ENCODE data around the gene CPEB3.

DNA sequence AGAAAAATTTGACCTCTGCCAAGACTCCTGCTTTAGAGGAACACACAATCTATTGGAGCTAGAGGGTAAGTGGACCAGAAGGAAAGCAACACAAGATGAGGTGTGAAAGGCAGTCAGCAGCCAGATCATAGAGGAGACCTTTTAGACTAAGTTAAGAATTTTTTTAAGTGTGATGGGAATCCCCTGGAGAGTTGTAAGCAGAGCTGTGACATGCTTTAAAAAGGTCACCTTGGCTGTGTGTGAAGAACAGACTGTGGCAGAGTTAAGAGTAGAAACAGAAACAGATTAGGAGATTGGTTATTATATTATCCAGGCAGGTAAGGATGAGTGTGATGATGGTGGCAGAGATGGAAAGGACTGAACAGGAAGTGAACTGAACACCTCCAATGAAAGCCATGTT is 23.5 kb downstream of the CPEB3 start:
- TF ChIP-seq, protein P1, sequence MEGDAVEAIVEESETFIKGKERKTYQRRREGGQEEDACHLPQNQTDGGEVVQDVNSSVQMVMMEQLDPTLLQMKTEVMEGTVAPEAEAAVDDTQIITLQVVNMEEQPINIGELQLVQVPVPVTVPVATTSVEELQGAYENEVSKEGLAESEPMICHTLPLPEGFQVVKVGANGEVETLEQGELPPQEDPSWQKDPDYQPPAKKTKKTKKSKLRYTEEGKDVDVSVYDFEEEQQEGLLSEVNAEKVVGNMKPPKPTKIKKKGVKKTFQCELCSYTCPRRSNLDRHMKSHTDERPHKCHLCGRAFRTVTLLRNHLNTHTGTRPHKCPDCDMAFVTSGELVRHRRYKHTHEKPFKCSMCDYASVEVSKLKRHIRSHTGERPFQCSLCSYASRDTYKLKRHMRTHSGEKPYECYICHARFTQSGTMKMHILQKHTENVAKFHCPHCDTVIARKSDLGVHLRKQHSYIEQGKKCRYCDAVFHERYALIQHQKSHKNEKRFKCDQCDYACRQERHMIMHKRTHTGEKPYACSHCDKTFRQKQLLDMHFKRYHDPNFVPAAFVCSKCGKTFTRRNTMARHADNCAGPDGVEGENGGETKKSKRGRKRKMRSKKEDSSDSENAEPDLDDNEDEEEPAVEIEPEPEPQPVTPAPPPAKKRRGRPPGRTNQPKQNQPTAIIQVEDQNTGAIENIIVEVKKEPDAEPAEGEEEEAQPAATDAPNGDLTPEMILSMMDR (IDR thresholded peaks at IDR 0.05) = no peak
- no peak for TF ChIP-seq POLR2A (IDR thresholded peaks at IDR 0.05)

Data from adrenal gland (tissue), 5 donors.